GM12873 (cell line): ENCODE results near the gene CALML4.

Source experiments
- CTCF ChIP-seq: IDR thresholded peaks from 2 replicates; pipeline ENCODE4 v1.5.1; 2012; ENCODE audit warnings: low read depth, mild to moderate bottlenecking, moderate library complexity, low read length, control low read depth; ENCODE audit not compliant: insufficient read depth; ENCODE audit errors: missing control alignments

The CALML4 gene

DNA sequence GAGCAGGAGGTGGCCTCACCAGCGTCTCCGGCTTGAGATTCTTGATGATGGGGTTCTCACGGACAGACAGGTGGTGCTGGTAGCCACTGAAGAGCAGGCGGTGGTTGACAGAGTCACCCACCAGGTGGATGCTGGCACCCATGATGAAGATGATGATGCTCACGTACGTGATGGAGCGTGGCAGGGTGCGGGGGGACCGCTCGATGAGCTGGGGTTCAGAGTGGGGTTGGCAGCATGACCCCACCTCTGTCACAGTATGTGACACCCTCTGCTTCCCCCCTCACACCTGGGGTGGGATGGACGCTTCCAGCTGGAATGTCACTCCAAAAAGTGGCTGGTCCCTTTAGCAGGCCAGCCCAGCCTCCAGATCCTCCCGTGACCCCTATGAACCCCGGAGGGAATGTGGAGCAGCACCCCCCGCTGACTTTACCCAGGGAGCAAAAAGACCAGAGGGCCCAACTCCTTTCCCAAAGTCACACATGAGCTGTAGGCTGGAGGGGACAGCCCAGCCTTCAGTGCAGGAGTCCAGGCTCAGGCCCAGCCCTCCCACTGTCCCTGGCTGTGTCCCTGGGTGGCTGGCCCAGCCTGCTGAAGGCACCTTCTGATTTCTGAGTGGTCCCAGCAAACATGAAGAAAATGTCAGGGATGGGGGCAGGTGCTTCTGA, 6.7 kb upstream of the CALML4 start:
- no peak for TF ChIP-seq CTCF

GRCh38 chr15:68210821-68211655, 5.9 kb upstream of the CALML4 start:
- TF ChIP-seq CTCF: peak; percentile 80

GRCh38 chr15:68210409-68210756, 5.3 kb upstream of the CALML4 start:
- TF ChIP-seq CTCF: no peak

- no peak for TF ChIP-seq CTCF
Measured at GRCh38 chr15:68209735-68210408, 4.7 kb upstream of the CALML4 start.

GRCh38 chr15:68209272-68209671, 4.1 kb upstream of the CALML4 start:
- TF ChIP-seq CTCF: no peak

- TF ChIP-seq CTCF: no peak
Measured at GRCh38 chr15:68208636-68209240, 3.6 kb upstream of the CALML4 start.

- TF ChIP-seq CTCF: no peak
Measured at GRCh38 chr15:68208136-68208535, 3.0 kb upstream of the CALML4 start.
